Fibroblast of peridontal ligament (primary cell): ENCODE results near the gene CDKL1.

ENCODE experiments used
- DNase-seq: peaks from one replicate; pipeline ENCODE4 v3.0.0-alpha.2; 2010; ENCODE audit errors: extremely low read depth

The CDKL1 gene

DNA sequence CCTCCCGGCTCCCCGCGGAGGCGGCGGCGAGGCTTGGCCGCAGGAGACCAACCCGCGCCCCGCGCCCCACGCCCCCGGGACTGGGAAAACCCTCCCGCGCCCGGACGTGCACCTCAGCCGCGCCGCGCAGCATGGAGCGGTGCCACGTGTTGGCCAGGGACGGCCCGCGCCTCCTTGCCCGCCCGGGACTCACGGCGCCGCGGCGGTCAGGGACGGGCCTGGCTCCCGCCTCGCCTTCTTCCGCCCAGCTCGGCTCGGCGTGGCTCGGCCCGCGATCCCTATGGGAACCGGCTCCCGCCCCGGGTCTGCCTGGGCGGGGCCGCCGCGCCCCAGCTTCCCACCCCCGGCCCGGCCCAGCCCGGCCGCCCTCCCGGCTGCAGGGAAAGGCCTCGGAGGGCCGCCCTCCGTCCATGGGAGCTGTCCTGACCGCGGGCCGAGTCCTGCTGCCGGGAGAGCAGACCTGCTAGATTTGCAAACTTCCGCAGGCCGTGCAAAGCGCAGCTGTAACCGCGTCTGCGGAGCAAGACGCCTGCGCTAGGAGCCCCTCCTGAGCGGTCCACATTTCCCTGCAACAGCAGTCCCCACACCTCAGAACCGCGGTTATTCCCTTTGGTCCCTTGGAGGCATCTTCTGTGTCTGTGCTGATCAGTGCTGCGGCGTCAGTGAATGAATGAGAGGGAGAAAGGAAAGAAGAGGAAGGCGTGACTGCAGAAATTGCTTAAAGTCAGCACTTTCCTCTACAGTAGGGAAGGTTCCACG, at the start of gene CDKL1:
TSS of gene CDKL1 (minus strand) at position 251 of the 759 bp plus-strand sequence. CDS start 1,013 bp downstream, outside the sequence.
- DNase-seq: peak; percentile 54

- no peak for DNase-seq
Observed at GRCh38 chr14:50434528-50434927, 37.8 kb upstream of the CDKL1 start.

GRCh38 chr14:50432131-50432530, 35.5 kb upstream of the CDKL1 start:
- no peak for DNase-seq

DNA sequence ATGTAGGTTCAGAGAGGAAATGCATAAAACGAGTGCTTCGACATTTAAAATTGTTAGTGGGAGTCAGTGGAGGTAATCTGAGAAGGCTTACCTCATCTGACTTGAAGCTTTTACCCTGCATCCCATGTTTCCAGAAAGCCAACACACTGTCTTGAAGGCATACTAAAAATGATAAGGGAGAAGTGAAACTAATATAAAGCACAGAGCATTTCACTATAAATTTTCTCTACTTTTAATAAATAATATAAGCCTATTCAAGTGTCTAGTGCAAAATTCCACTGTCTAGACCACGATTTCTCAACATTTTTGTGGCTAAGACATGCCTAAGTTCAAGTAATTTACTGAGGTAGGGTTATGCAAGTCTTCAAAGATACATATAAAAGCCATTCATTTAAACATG, 29.1 kb upstream of the CDKL1 start:
- peak; percentile 60 for DNase-seq

- DNase-seq: no peak
Observed at GRCh38 chr14:50425105-50425504, 28.4 kb upstream of the CDKL1 start.

DNA sequence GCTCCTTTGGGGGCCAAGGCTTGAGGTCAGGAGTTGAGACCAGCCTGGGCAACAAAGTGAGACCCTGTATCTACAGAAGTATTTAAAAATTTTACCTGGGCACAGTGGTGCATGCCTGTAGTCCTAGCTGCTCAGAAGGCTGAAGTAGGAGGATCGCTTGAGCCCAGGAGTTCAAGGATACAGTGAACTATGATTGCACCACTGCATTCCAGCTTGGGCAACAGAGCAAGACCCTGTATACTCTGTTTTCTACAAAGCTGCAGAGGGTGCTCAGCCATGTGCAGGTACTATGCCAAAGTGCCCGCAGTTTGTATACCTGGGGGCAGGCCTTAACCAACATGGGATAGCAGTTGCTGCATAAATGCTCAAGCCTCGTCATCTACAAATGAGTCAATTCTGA, 26.8 kb upstream of the CDKL1 start:
- DNase-seq: no peak

GRCh38 chr14:50421499-50421898, 24.8 kb upstream of the CDKL1 start:
- no peak for DNase-seq

GRCh38 chr14:50417853-50418252, 21.2 kb upstream of the CDKL1 start:
- peak; percentile 57 for DNase-seq

DNA sequence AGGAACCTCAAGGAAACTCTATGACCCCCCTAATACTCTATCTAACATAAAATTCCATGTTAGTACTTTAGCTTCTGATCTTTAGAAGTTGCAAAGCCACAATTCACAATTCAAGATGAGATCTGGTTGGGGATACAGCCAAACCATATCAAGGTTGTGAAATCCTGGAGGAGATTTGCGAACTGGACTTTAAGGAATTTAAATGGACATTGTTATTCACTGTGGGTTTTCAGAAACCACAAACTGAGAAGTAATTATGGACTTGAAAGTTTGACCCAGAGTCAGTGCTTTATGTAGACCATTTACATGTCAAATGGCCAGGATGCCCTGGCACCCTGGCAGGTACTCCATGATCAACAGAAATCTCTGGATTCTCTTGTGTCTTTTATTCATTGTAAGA, 14.2 kb upstream of the CDKL1 start:
- peak; percentile 97 for DNase-seq

- peak; percentile 55 for DNase-seq
Observed at GRCh38 chr14:50410071-50410470, 13.4 kb upstream of the CDKL1 start.

DNA sequence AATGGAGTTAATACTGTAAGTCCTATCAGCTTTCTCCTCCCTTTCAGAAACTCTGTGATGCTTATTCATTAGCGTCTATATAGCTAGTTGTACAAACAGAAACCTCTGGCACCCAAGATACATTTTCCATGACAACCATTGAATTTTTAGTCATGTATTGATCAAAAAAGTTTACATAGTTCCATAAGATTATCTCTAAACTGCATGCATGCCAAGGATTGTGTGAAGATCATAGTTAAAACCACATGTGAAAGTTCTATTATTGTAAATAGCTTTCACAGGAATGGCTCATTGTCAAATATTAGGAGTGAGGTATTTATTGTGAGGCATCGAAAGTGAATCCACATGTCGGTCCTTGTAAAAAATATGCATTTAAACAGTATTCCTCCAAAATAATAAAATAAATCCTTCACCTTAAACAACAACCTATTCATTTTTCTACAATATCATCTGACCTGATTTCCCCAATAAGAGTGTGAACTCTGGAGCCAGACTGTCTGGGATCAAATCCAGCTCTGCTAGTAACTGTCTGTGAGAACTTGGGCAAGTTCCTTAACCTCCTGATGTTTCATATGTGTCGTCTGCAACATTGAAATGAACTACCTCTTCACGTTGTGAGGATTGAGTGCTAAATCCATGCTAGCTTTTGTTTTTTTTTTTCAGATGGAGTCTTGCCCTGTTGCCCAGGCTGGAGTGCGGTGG, 10.6 kb upstream of the CDKL1 start:
- DNase-seq: peak; percentile 35

- peak; percentile 47 for DNase-seq
Observed at GRCh38 chr14:50403419-50403818, 6.7 kb upstream of the CDKL1 start.

- peak; percentile 16 for DNase-seq
Observed at GRCh38 chr14:50402965-50403364, 6.3 kb upstream of the CDKL1 start.

DNA sequence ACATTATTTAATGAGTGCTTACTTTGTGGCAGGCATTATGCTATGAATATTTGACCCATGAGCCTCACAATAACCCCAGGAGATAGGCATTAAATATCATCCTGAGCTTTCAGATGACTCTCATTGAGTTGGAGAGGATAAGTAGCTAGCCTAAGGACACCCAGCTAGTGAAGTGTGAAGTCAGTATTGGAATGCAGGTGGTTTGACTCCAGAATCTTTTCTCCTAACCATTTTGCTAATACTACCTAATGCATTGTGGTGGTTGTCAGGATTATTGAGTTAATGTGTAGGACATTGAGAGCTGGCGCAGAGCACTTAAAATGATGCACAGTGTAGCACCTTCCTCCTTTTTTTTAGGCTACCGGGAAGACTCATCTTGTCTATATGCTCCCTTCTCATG, 3.8 kb upstream of the CDKL1 start:
- no peak for DNase-seq

- DNase-seq: peak; percentile 79
Observed at GRCh38 chr14:50399251-50400032, 2.8 kb upstream of the CDKL1 start.

DNA sequence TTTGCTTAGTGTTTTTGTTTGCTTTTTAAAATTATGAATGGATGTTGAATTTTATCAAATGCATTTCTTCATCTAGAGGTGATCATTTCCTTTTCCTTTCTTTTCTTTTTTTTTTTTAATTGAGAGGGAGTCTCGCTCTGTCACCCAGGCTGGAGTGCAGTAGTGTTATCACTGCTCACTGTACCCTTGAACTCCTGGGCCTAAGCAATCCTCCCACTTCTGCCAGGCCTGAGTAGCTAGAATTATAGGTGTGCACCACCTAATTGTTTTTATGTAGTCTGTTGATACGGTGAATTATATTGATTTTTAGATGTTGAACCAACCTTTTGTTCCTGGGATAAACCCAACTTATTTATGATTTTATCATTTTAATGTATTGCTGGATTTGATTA, 1.5 kb upstream of the CDKL1 start:
- no peak for DNase-seq

GRCh38 chr14:50397390-50398188, 908 bp upstream of the CDKL1 start:
- DNase-seq: peak; percentile 18

GRCh38 chr14:50395448-50395847, 1.2 kb downstream of the CDKL1 start:
- peak; percentile 35 for DNase-seq

GRCh38 chr14:50394713-50395112, 2.0 kb downstream of the CDKL1 start:
- no peak for DNase-seq

GRCh38 chr14:50389668-50390441, 6.8 kb downstream of the CDKL1 start:
- no peak for DNase-seq
